Breast epithelium (tissue), 4 donors: ENCODE results near the gene NRXN3. TPM values are rescaled to one million over a fixed set of nuclear protein-coding genes. Genes with fewer than 3 reads are reported as not detected.
"Not testable (repeated sequence)": the region's sequence is repeated elsewhere in the genome, so short reads cannot be mapped to it uniquely, and the experiment has no call there.

Source experiments
- DNase-seq, 2 donors: peaks; one replicate each; pipeline ENCODE4 v3.0.0-alpha.2; 2019; ENCODE audit warnings: low spot score in 2 of 2
- H3K27ac ChIP-seq, 2 donors: fragments of 200-600 bp; sonication (generic) in 1 of 2; one replicate each; pipeline ENCODE4 v1.5.1; 2016 to 2019; ENCODE audit warnings: mild to moderate bottlenecking in 1 of 2
- H3K27me3 ChIP-seq, 2 donors: fragments of 200-600 bp; sonication (generic) in 1 of 2; one replicate each; pipeline versions ENCODE4 v1.5.1 to v1.6.0; 2017 to 2019; ENCODE audit warnings: control low read depth in 1 of 2, mild to moderate bottlenecking in 1 of 2
- H3K36me3 ChIP-seq: fragments of 200-600 bp; one replicate; pipeline ENCODE4 v1.5.1; 2019
- H3K4me1 ChIP-seq, 2 donors: fragments of 200-600 bp; sonication (generic); one replicate each; pipeline ENCODE4 v1.5.1; 2016 to 2019; ENCODE audit warnings: control low read depth in 1 of 2
- H3K4me3 ChIP-seq, 3 donors: fragments of 200-600 bp; sonication (generic); 1 replicate in 2 of 3; 2 replicates in 1 of 3; pipeline ENCODE4 v1.5.1; 2016 to 2019; ENCODE audit warnings: mild to moderate bottlenecking in 3 of 3, moderate library complexity in 2 of 3
- H3K9me3 ChIP-seq, 2 donors: fragments of 200-600 bp; sonication (generic) in 1 of 2; one replicate each; pipeline ENCODE4 v1.5.1; 2016 to 2019; ENCODE audit warnings: control low read depth in 1 of 2
- CTCF ChIP-seq, 3 donors: fragments of 450-650 bp; IDR thresholded peaks; one replicate each; pipeline ENCODE4 v1.5.1; 2016 to 2017; ENCODE audit warnings: antibody characterized with exemption in 3 of 3, mild to moderate bottlenecking in 3 of 3, moderate library complexity in 3 of 3
- POLR2A ChIP-seq: fragments of 450-650 bp; IDR thresholded peaks from one replicate; pipeline ENCODE4 v1.6.1; 2016; ENCODE audit warnings: antibody characterized with exemption, mild to moderate bottlenecking, moderate library complexity
- POLR2AphosphoS5 ChIP-seq, 3 donors: sonication (generic); formaldehyde crosslinking; IDR thresholded peaks; one replicate each; pipeline ENCODE4 v1.6.1; 2017; ENCODE audit warnings: antibody characterized with exemption in 3 of 3
- intact Hi-C: fragments of 100-400 bp; cut with DNase I; formaldehyde crosslinking; loops from one replicate; pipeline ENCODE4 v1.15.1; 2023; ENCODE audit warnings: low total_unique reads
- total RNA-seq, 3 donors: library from RNA; depleted of rRNA; stranded (reverse); fragments of >200 nt; gene quantifications; one replicate each; pipeline ENCODE4 v1.1.0, GENCODE V29; 2016

Gene NRXN3
- total RNA-seq, 3 donors from 2014 or later, result 2.9 to 3.6 (median 3.5) TPM

- no peak overlapping the region for H3K4me3 ChIP-seq
- intact Hi-C loops, result no loop called here
- H3K4me1 ChIP-seq, result no peaks in the 10 kb centered on the region
- H3K9me3 ChIP-seq, result no peaks in the 10 kb centered on the region
- no peak overlapping the region for H3K27ac ChIP-seq
- no peak for DNase-seq
- TF ChIP-seq POLR2A, result no peak
- TF ChIP-seq CTCF (IDR thresholded peaks at IDR 0.05), result no peak
- no peak for TF ChIP-seq POLR2AphosphoS5 (IDR thresholded peaks at IDR 0.05)
- no peaks in the 10 kb centered on the region for H3K36me3 ChIP-seq
- H3K27me3 ChIP-seq, result no peaks in the 10 kb centered on the region
Observed at GRCh38 chr14:79764323-79764722, 1594.2 kb downstream of the NRXN3 start.

GRCh38 chr14:79766511-79766910 is 1596.3 kb downstream of the NRXN3 start:
- no peak overlapping the region for H3K27ac ChIP-seq
- intact Hi-C loops, result no loop called here
- DNase-seq, result no peak
- no peaks in the 10 kb centered on the region for H3K36me3 ChIP-seq
- H3K27me3 ChIP-seq, result no peaks in the 10 kb centered on the region
- H3K4me1 ChIP-seq, result no peaks in the 10 kb centered on the region
- no peaks in the 10 kb centered on the region for H3K9me3 ChIP-seq
- TF ChIP-seq CTCF (IDR thresholded peaks at IDR 0.05) (no peak), POLR2A (no peak), POLR2AphosphoS5 (IDR thresholded peaks at IDR 0.05) (no peak)
- no peak overlapping the region for H3K4me3 ChIP-seq

DNA sequence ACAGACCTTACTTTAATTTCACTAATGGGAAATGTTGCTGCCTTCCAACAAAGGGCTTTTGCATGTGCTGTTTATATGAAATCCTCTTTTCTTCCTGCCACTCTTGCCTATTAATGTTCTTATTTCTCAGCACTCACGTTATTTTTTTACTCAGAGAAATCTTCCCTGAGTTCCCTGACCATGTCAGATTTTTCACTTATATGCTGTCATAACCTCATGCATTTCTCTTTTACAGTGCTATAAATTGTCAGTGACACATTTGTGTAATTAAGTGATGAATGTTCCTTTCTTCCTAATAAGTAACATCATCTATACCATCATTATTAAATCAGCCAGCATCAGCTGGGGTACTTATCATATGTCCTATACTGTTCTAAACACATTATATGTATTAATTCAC is 1597.1 kb downstream of the NRXN3 start:
- H3K27ac ChIP-seq, result no peak overlapping the region
- TF ChIP-seq POLR2A, result no peak
- no peak for TF ChIP-seq CTCF (IDR thresholded peaks at IDR 0.05)
- no peak for TF ChIP-seq POLR2AphosphoS5 (IDR thresholded peaks at IDR 0.05)
- DNase-seq, result no peak
- intact Hi-C loops, result no loop called here
- no peaks in the 10 kb centered on the region for H3K36me3 ChIP-seq
- no peak overlapping the region for H3K4me3 ChIP-seq
- H3K4me1 ChIP-seq, result no peaks in the 10 kb centered on the region
- H3K27me3 ChIP-seq, result no peaks in the 10 kb centered on the region
- H3K9me3 ChIP-seq, result no peaks in the 10 kb centered on the region

GRCh38 chr14:79767721-79768120 is 1597.5 kb downstream of the NRXN3 start:
- H3K4me3 ChIP-seq, intact Hi-C loops, DNase-seq, H3K36me3 ChIP-seq, H3K27me3 ChIP-seq, H3K4me1 ChIP-seq, H3K9me3 ChIP-seq, H3K27ac ChIP-seq: not testable (repeated sequence)

GRCh38 chr14:79781882-79782281 is 1611.7 kb downstream of the NRXN3 start:
- Histone ChIP-seq H3K27ac (no peak overlapping the region), H3K27me3 (no peaks in the 10 kb centered on the region), H3K9me3 (no peaks in the 10 kb centered on the region), H3K36me3 (no peaks in the 10 kb centered on the region), H3K4me1 (no peaks in the 10 kb centered on the region), H3K4me3 (no peak overlapping the region)
- DNase-seq, result no peak
- intact Hi-C loops, result no loop called here
- TF ChIP-seq POLR2AphosphoS5 (IDR thresholded peaks at IDR 0.05), result no peak
- TF ChIP-seq POLR2A, result no peak
- TF ChIP-seq CTCF (IDR thresholded peaks at IDR 0.05), result no peak

GRCh38 chr14:79783041-79783440 is 1612.9 kb downstream of the NRXN3 start:
- TF ChIP-seq CTCF (IDR thresholded peaks at IDR 0.05), result no peak
- TF ChIP-seq POLR2A, result no peak
- TF ChIP-seq POLR2AphosphoS5 (IDR thresholded peaks at IDR 0.05), result no peak
- Histone ChIP-seq H3K9me3 (no peaks in the 10 kb centered on the region), H3K27ac (no peak overlapping the region), H3K4me1 (no peaks in the 10 kb centered on the region), H3K27me3 (no peaks in the 10 kb centered on the region), H3K4me3 (no peak overlapping the region), H3K36me3 (no peaks in the 10 kb centered on the region)
- no peak for DNase-seq
- intact Hi-C loops, result no loop called here
